K562 (cell line): ENCODE measurements around the gene BRAF. TPM values are rescaled to one million over a fixed set of nuclear protein-coding genes. Genes with fewer than 3 reads are reported as not detected.
A peak's percentile ranks its signal among the peaks of the same experiment; 100 is the strongest.

Experiments
- ARID3A ChIP-seq: IDR thresholded peaks from 2 replicates; pipeline ENCODE4 v1.6.1; 2012; ENCODE audit warnings: low read depth, low read length, improper control_type of control experiment, borderline replicate concordance
- DEAF1 ChIP-seq: fragments of 450-650 bp; formaldehyde crosslinking; IDR thresholded peaks from 2 replicates; pipeline ENCODE4 v1.4.0; 2020; ENCODE audit warnings: mild to moderate bottlenecking, moderate library complexity
- GTF2B ChIP-seq: IDR thresholded peaks from 2 replicates; pipeline ENCODE4 v1.6.1; 2011; ENCODE audit not compliant: insufficient read length; ENCODE audit errors: extremely low read depth
- ID3 ChIP-seq, 2 experiments: fragments of 250-450 bp in 1 of 2; fragments of 450-650 bp in 1 of 2; sonication (Bioruptor Pico) in 1 of 2; IDR thresholded peaks; 2 replicates each; pipeline versions ENCODE4 v1.6.1 to v1.8.0; 2016 to 2021; ENCODE audit warnings: mild to moderate bottlenecking in 2 of 2, moderate library complexity in 2 of 2, missing compliant biosample characterization in 1 of 2, missing genetic modification characterization in 1 of 2
- IFI16 ChIP-seq: fragments of 250-450 bp; sonication (Bioruptor Pico); IDR thresholded peaks from 2 replicates; pipeline ENCODE4 v2.1.2; 2022; ENCODE audit warnings: mild to moderate bottlenecking, inconsistent platforms
- MTA3 ChIP-seq: fragments of 450-650 bp; formaldehyde crosslinking; IDR thresholded peaks from 2 replicates; pipeline ENCODE4 v1.6.1; 2017; ENCODE audit warnings: mild to moderate bottlenecking, borderline replicate concordance
- TRIM25 ChIP-seq: fragments of 450-650 bp; IDR thresholded peaks from 2 replicates; pipeline ENCODE4 v1.7.0; 2016; ENCODE audit warnings: borderline replicate concordance
- polyA plus RNA-seq, 8 experiments: library from polyadenylated mRNA; depleted of rRNA in 4 of 8; stranded (reverse) in 5 of 8; unstranded in 3 of 8; fragments of >200 nt; fragmentation: Nextera tagmentation in 2 of 8; fragmentation: Illumina TruSeq in 1 of 8; extraction: Ambion mirVana in 2 of 8; extraction: Trizol in 1 of 8; gene quantifications; 2 replicates each; pipeline versions ENCODE4 v1.2.1 to v1.2.3, GENCODE V29; 2011 to 2014; ENCODE audit warnings: inconsistent platforms in 1 of 8, missing spikeins in 1 of 8
- total RNA-seq, 7 experiments: library from RNA; depleted of rRNA in 6 of 7; stranded (reverse); fragments of >200 nt in 6 of 7; fragmentation: Illumina TruSeq in 2 of 7; extraction: Trizol in 2 of 7; gene quantifications; 2 replicates each; pipeline versions ENCODE4 v1.2.1 to v1.2.3, GENCODE V29; 2011 to 2021; ENCODE audit warnings: low replicate concordance in 1 of 7

The BRAF gene
- total and polyA plus RNA-seq, 9 of the 15 experiments (the other 6 are each of a cell fraction or from before 2014, with no cell fraction given) = 3.6 to 38.3 (median 21.9) TPM

GRCh38 chr7:140674899-140675701 is 249.6 kb downstream of the BRAF start (continued):
- no peak for TF ChIP-seq ARID3A
- no peak for TF ChIP-seq ID3 (CRISPR knock-in tag; IDR thresholded peaks at IDR 0.05)
- TF ChIP-seq ID3 (tag; IDR thresholded peaks at IDR 0.05) = no peak
- peak; percentile 74 for TF ChIP-seq DEAF1 (CRISPR knock-in tag)
- no peak for TF ChIP-seq TRIM25
- no peak for TF ChIP-seq MTA3
- TF ChIP-seq IFI16 (CRISPR knock-in tag) = no peak
- no peak for TF ChIP-seq GTF2B
